ENCODE data around the gene SLC6A3.
"Not testable (repeated sequence)": the region's sequence is repeated elsewhere in the genome, so short reads cannot be mapped to it uniquely, and the experiment has no call there.

SLC6A3 gene

DNA sequence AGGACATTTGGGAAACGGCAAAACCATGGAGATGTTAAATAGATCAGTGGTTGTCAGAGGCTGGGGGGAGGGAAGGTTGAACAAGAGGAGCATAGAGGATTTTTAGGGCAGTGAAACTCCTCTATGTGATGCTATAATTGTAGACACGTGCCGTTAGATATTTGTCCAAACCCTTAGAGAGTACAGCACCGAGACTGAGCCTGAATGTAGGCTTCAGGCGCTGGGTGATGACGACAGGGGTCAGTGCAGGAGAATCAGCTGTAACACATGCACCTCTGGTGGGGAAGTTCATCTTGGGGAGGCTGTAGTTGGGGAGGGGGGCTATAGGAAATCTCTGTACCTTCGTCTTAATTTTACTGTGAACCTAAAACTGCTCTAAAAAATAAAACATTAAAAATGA lies 78.1 kb downstream of the SLC6A3 start:
- no peak for DNase-seq

DNA sequence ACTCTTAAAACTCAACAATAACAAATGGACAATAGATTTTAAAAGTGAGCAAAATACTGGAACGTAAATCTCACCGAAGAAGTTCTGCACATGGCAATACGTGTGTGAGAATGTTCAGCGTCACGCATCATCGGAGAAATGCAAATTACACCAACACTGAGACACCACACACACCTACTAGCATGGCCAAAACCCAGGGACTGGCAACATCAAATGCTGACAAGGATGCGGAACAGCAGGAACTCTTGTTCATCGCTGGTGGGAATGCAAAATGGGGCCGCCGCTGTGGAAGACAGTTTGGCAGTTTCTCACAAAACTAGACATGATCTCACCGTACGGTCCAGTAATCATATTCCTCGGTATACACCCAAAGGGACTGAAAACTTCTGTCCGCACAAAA lies 78.7 kb downstream of the SLC6A3 start:
- no peak for DNase-seq

DNA sequence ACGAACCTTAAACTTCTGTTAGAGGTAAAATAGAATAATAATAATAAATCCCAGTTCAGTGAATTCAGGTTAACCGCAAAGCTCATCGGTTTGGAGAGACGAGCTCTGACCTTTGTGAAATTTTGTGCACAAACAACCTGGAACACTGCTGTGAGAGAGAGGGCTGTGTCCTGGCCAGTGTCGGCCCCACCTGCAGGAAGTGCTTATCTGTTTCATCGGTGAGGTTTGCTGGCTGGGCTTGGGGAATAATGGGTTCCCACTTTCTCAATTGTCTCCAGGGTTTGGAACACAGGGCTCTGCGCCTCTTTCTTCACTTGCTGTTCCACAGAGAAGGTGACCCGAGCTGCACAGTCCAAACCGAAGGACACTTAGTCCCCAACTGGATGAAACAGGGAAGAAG lies 81.0 kb downstream of the SLC6A3 start:
- no peak for DNase-seq

DNA sequence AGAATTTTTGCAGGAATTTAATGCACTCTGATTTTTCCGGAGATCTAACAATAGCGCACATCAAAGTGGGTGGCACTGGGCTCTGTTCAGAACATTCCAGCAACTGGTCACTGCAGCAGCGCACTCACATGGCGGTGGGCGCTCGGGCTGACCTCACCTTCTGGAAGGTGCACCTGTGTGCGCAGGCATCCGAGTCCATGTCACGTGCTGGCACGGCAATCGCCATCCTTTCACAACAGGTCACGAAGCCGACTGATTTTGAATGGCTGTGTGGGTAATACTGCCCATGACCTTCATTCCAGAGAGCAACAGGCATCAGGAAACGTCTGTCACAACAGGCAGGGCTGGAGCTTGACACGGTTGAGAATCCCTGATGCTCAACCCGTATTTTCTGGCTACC lies 81.7 kb downstream of the SLC6A3 start:
- no peak for DNase-seq

DNA sequence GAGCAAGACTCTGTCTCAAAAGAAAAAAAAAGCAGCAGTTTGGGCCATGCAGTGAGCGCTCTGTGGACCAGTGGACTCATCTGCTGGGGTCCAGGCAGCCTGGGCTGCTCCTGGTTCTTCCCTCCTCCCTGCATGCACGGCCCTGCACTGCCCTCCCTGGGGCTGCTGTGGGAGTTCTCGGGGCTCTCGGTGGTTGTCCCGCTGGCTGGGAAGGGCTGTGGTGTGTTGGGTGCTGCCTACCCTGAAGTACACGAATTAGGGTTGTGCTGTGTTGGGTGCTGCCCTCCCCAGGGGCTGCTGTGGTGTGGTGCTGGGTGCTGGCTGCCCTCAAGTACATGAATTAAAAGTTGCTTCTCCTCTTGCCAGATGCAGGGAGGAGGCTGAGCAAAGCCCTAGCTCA lies 82.1 kb downstream of the SLC6A3 start:
- no peak for DNase-seq

DNA sequence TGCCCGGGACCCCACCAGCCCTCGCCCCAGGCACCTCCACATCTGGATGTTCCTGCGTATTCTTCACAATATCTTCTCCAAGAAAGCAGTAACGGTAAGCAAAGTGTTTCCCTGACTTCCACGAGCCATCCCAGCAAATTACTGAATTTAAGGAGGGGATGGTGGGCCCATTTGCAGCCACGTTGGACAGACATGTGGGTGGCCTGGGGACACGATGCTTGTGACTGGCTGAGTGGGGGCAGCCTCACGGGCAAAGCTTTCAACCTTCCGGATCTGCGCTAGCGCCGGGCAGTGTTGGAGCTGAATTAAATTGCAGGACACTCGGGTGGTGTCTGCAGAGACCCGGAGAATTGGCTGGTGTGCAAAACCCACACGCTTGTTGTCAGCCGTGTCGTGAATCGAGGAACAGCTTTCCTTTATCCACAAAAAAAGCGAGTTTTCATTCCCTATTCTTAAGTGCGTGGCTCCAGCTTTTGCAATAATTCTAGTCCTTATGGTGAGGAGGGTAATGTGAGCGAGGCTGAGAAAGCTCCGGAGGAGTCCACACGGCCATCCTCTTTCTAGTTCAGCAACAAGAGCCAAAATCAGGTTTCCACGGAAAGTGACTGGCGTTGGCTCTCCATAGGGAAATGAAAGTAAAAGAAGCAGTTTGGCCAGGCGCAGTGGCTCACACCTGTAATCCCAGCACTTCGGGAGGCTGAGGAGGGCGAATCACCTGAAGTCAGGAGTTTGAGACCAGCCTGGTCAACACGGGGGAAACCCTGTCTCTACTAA lies 82.8 kb downstream of the SLC6A3 start:
- DNase-seq, result no peak

DNA sequence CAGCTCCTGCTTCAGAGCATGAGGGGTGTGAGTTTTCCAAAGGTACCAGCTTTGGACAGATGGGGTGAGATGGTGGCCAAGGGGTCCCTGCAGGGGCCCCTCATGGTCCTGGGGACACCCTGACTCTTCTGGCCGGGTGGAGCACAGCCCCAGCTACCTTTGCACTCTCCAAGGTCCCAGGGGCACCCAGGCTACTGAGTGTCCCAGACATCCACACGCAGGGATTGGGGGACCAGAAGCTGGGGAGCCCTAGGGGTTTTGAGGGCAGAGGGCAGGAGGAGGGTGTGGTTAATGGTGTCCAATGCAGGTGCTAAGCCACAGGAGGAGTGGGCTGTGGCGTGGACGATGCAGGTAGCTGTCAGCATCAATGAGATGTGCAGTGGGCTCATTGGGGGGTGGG lies 84.4 kb downstream of the SLC6A3 start:
- no peak for DNase-seq

DNA sequence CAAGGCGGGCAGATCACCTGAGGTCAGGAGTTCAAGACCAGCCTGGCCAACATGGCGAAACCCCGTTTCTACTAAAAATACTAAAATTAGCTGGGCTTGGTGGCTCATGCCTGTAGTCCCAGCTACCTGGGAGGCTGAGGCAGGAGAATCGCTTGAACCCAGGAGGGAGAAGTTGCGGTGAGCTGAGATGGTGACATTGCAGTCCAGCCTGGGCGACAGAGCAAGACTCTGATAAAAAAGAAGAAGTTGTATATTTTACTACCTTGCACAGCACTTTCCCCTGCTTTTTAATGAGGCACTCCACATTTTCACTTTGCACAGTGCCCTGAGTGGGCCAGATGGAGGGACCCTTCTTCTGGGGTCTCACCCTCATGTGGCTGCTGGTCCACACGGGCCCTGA lies 84.9 kb downstream of the SLC6A3 start:
- not testable (repeated sequence) for DNase-seq

DNA sequence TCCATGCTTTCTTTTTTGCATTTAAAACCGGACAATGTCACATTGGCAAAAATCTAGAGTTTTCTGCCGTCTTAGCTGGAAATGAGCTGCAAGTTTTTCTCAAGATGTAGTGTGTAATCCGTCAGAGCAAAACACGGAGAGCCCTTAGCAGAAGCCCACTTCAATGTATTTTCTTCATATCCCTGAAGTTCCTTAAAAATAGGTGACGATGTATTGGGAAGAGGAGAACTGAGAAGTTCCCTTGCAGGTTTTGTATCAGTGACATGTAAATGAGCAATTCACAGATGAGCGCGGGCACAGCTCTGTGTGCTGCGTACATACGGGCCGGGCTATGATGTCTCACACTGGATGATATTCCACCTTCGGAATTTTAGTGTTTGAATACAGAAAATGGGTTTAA lies 85.5 kb downstream of the SLC6A3 start:
- DNase-seq, result no peak

DNA sequence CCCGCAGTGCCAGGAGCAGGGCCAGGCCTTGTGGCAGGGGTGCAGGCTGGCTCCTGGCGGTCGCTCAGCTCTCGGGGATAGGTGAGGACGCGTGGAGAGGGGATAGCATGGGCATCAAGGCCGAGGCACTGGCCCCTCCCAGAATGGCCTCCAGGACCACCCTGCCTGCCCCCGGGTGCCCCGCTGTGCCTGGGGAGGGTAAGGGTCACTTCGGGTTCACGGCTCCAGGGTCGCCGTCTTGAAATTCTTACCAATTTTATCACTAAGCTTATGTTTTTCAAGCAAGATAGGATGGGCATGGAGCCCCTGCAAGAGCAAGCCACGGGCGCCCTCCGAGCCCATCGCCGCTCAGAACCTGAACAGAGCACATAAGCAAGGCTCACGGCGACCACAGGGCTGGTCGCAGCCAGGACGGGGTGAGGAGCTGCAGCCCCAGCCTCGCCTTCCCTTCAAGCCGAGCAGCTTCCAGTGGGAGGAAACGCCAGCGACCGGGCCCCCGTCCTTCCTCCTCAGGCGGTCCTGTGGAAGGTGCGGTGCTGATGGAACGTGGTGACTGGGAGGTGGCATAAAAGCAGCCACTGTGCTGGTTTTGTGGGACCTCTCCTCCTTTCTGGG lies 86.1 kb downstream of the SLC6A3 start:
- no peak for DNase-seq

DNA sequence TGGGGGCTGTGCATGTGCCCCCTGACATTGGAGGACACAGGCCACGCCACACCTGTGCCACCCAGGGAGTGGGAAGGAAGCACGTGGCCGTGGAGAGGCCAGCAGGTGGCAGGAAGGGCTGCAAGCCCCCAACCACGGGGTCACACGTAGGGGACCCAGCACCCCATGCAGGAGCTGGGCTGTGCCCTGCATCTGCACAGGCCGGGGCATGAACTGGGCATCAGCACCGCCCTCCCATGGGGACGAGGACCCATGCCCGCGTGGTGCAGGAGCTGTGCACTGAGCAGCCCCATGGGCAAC lies 86.6 kb downstream of the SLC6A3 start:
- DNase-seq, result no peak

DNA sequence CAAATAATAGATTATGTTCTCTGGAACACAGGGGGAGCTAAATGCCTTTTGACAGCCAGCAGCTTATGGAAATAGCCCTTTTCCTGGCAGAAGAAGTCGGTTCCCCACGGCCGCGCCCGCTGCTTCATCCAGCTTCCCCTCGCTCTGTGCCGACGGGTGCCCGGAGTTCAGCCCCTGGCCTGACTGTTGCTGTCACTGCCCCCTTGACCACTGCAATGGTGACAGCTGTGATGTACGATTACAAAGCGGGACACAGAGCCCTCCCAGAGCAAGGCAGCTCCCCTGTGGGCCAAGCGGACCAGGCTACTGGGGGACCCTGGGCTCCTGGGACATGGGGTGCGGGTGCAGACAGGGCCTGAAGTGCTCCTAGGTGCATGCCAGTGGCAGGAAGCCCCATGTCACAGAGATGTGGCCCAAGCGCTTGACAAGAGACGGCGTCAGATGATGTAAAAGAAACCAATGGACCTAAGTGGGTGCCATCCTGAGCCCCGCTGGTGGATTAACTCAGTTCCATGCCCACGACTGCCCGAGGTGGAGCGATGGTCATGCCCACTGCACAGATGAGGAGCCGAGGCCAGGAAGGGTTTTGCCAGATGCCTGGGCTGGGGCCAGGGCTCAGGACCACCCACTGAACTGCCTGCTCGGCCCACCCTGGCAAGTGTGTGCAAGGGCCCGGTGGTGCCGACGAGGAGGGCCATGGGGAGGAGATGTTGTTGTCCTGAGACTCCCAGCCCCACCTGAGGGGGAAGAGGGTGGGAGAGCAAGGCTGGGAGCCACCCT lies 87.1 kb downstream of the SLC6A3 start:
- peak; percentile 27 for DNase-seq

DNA sequence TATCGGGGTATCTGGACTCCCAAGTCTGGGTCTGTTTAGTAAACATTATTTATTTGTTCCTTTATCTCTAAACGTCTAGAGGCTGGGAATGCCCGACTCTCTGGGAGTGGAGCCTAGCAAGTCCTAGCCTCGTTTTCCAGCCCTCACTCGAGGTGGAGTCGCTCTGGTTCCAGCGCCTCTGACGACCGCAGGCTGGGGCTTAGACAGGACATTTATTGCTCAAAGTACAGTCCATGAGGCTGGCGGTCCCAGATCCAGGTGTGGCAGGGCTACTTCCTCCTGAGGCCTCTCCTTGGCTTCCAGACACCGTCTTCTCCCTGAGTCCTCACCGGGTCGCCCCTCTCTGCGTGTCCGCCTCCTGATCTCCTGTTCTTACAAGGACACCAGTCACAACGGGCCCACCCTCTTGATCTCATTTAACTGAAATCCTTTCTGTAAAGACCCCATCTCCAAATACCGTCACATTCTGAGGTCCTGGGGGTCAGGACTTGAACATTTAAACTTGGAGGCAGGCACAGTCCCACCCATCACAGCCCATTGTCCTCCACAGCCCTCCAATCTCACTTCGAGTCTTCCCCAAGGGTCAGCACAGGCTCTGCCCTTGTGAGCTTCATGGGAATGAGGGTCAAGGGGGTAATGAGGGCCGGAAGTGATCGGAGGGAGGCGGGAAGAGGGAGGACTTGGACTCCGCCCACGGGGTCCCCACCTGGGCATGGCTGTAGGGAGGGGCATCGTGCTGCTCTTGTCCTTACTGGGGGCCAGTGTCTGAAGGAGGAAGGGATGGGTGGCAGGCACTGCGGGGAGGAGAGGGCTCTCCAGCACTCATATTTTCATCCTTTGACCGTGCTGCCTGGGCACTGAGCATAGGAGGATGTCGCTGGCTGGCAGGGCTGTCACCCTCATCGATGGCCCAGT lies 88.1 kb downstream of the SLC6A3 start:
- no peak for DNase-seq

DNA sequence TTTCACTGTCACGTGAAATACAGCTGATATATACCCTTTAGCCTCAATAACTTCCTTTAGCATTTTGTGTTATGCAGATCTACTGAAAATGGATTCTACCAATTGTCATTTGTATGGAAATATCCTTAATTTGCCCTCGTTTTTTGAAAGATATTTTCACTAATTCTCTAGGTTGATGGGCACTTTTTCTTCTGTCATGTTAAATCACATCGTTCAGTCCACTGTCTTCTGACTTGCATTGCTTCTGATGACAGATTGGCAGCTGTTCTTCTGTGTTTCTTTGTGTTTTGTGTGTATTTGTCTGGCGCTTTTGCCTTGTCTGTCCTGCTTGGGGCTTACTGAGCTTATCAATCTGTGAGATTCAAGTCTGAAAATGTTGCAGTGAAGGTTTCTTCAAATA lies 90.7 kb downstream of the SLC6A3 start:
- DNase-seq, result no peak

DNA sequence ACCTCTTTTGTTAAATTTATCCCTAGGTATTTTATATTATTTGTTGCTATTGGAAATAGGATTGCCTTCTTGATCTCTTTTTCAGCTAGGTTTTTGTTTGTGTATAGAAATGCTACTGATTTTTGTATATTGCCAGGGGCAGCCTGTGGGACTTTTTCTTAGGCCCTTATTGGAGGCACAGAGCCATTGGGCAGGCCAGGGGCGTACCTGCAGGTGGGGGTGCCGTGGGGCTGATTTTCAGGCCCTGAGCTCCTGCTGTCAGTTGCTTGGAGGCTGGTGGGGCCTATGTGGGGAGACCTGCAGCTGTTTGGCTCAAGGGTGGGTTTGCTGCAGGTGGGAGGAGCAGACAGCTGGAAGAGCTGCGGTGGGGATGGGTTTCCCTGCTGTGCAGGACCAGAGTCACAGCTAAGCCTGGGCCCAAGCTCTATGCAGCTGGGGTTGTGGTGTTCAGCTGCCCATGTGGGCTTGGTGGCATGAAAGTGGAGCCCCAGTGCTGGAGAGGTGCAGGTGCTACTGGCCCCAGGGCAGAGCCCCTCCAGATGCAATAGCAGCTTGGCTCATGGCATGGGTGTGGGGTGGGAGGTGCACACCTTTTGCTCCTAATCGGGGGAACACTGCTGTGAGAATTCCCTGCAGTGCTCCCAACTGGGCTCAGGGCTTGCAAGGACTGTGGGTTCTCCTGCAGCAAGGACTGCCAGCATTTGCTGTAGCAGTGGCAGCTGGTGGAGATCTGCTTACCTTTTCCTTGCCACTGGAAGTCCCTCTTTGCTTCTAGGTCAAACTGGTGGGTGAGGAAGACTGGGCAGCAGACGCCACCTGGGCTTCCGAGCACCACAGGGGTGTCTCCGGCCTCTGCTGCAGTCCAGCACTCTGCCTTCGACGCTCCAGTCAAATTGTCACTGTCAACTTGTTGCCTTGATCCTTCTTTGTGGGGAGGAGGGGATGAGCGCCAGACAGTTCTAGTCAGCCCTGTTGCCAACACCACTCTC lies 92.7 kb downstream of the SLC6A3 start:
- DNase-seq, result no peak

DNA sequence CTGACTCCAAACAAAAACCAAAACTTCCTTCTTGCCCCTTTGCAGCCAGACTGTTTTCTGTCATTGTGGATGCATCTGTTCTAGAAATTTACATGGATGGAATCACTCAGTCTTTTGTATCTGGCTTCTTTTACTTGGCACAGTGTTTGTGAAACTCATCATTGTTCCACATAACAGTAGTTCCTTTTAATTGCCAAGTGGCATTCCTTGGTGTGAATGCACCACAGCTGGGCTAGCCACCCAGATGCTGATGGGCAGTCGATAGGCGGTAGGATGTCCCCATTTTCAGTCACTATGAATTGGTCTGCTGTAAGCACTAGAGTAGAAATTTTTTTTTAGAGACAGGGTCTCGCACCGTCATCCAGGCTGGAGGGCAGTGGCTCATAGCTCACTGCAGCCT lies 94.1 kb downstream of the SLC6A3 start:
- DNase-seq, result no peak

DNA sequence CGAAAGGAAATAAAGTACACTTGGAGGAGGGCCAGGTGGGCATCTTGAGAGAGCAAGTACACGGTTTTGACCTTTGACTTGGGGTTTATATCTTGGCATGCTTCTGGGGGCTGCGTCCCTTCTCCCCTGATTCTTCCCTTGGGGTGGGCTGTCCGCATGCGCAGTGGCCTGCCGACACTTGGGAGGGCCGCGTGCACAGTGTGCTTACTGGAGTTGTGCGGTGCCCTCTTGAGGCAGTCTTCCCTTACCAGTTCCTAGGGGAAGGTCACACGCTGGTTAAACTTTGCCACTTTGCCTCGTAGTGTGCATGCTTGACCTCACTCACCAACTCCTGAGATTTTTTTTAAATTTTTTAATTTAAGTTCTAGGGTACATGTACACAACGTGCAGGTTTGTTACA lies 96.0 kb downstream of the SLC6A3 start:
- DNase-seq, result no peak

DNA sequence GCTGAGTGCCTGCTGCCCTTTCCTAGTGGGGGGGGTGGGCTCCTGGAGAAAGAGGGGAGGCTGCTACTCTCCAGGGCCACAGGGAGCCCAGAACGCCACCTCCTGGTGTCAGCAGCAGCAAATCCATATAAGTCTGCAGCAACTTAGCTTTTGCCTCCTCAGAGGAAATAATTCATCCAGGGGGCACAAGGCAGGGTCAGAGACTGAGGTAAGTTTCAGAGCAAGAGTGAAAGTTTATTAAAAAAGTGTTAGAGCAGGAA lies 96.3 kb downstream of the SLC6A3 start:
- no peak for DNase-seq

DNA sequence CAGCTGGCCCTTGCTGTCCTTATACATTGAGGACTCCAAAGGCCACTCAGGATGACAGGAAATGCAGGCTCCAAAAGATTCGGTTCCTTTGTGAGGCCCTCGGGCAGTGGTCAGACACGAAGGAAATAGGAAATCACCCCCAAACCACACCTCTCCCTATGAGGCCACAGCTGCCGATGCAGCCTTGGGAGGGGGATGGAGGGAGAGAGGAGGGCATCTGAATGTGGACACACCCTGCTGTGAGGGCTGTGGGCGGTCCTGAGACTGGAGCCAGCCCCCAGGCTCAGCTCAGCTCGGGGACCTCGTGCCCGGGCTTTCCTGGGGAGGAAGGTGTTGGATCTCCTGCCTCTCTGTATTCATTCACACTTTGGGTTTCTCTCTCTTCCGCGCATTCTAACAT lies 97.7 kb downstream of the SLC6A3 start:
- DNase-seq, result no peak

DNA sequence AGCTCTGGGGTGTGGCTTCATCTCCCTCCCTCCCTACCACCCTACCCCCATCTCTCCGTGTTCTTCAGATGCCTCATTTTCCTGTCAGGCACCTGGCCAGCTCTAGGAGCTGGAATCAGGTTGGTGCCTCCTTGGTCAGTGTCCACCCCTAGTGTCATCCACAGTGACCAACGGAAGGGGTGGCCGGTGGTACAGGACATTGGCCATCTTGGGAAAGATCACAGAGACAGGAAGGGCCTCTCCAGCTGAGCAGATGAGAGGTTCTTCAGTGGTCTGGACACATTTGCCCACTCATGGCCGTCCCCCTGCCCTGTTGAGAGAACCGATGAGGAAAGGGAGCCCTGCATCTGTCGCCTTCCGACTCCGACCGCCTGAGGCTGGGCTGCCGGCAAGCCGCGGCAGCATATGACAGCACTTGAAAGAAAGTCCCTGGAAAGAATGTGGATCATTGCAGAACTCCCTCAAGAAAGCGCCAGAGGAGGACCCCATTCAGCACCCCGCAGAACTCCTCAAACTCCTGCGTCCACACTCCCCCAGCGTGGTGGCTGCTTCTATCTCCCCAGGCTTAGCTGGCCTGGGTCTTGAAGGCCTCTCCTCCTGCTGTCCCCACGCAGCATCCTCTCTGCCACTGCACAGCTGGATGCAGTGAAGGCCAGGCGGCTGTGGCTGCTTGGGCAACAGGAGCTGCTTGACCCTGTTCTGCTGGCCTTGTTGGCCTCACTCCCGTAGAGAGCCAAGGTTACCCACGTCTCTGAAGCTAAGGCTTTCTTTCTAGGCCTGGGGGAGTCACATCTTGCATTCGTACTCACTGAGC lies 98.4 kb downstream of the SLC6A3 start:
- DNase-seq, result no peak

DNA sequence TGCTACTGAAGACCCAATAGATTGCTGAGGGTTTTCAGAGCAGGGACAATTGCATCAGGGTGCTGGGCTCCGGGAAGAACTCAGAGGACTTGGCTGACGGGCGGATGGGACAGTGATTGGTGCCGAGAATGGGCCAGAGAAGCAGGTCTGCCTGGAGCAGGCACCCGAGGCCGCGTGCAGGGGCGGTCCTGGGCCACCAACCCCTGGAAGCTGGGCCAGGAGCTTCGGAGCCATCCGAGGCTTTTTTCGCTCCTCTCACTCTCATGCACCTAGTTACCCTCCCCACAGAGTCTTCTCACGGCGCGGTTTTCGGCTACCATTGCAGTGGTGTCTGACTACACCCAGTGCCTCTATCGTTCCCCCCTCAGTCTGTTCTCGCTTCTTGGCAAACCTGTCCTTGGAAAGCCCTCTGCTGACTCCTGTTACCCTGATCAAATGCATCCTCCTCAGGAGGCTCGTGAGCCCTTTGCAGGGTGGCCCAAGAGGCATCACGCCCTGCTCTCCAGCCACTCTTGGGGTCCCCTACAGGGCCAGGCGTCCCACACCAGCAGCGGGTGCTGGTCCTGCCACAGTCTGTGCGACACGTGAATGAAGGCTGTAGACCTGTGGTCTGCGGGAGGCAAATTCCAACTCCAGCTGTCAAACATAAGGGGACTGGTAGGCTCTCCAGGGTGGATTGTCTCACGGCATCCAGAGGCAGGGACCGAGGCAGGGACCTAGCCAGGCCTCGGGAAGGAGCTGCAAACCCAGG lies 99.2 kb downstream of the SLC6A3 start:
- DNase-seq, result no peak

Data from NCI-H1694 (cell line).